Kidney (tissue), 14 donors: ENCODE results near the gene MEPE. TPM values are rescaled to one million over a fixed set of nuclear protein-coding genes. Genes with fewer than 3 reads are reported as not detected.

Experiments
- DNase-seq, 5 donors: peaks; one replicate each; pipeline ENCODE4 v3.0.0-alpha.2; 2013 to 2020
- FAIRE-seq: peaks from 2 replicates; lab custom pipeline; 2012; peaks lifted over from hg19 to GRCh38; lab: Jason Lieb, UNC
- H3K27ac ChIP-seq, 2 donors: one replicate each; pipeline ENCODE4 v1.7.0; 2013; ENCODE audit warnings: low read depth in 2 of 2, low read length in 2 of 2, inconsistent platforms in 1 of 2
- H3K27me3 ChIP-seq: one replicate; pipeline ENCODE4 v1.7.1; 2013; ENCODE audit warnings: low read length, inconsistent platforms; ENCODE audit not compliant: control insufficient read depth, insufficient read depth
- H3K36me3 ChIP-seq, 3 donors: one replicate each; pipeline versions ENCODE4 v1.7.0 to v1.7.1; 2013; ENCODE audit warnings: low read length in 3 of 3, control low read depth in 1 of 3, inconsistent platforms in 1 of 3; ENCODE audit not compliant: insufficient read depth in 3 of 3, control insufficient read depth in 2 of 3
- H3K4me1 ChIP-seq, 3 donors: one replicate each; pipeline versions ENCODE4 v1.7.0 to v1.7.1; 2013; ENCODE audit warnings: low read length in 3 of 3, inconsistent platforms in 1 of 3, low read depth in 1 of 3; ENCODE audit not compliant: control insufficient read depth in 2 of 3, insufficient read depth in 2 of 3
- H3K4me3 ChIP-seq, 3 donors: one replicate each; pipeline versions ENCODE4 v1.7.0 to v1.8.1; 2013; ENCODE audit warnings: low read length in 3 of 3, control low read depth in 1 of 3, inconsistent platforms in 1 of 3
- H3K9ac ChIP-seq, 3 donors: one replicate each; pipeline versions ENCODE4 v1.7.0 to v1.7.1; 2013; ENCODE audit warnings: low read length in 3 of 3, control low read depth in 1 of 3, inconsistent platforms in 1 of 3
- H3K9me3 ChIP-seq, 3 donors: one replicate each; pipeline versions ENCODE4 v1.7.0 to v1.7.1; 2013; ENCODE audit warnings: low read length in 3 of 3, control low read depth in 1 of 3, inconsistent platforms in 1 of 3; ENCODE audit not compliant: control insufficient read depth in 2 of 3, insufficient read depth in 1 of 3
- intact Hi-C: fragments of 100-400 bp; cut with DNase I; formaldehyde crosslinking; loops from one replicate; pipeline ENCODE4 v1.11.1; 2022
- polyA plus RNA-seq: library from polyadenylated mRNA; stranded (reverse); fragments of 350-450 nt; fragmentation: Illumina TruSeq; extraction: RNeasy Lipid Tissue Mini Kit (QIAGEN cat#74804); gene quantifications from one replicate; pipeline ENCODE4 v1.2.3, GENCODE V29; 2014; ENCODE audit warnings: low read depth, low replicate concordance; ENCODE audit not compliant: insufficient read depth
- total RNA-seq: library from RNA; stranded (reverse); fragmentation: NEBNext Ultra II Directional; extraction: Animal tissue kit (Norgen Biotek cat#: 25700); gene quantifications from one replicate; pipeline ENCODE4 v1.2.1, GENCODE V29; 2021
- TF ChIP-seq, protein P1 (sequence below): IDR thresholded peaks from 3 replicates; pipeline ENCODE4 v1.5.1; 2012; ENCODE audit warnings: mild to moderate bottlenecking, moderate library complexity, borderline replicate concordance; ENCODE audit not compliant: insufficient read depth; ENCODE audit errors: extremely low read depth
- donor health status: control.
- donor health status: control.
- donor health status: control.
- donor health status: control.
- donor health status: control.
- donor health status: DM: yes; HTN: yes; CAD: no.
- donor health status: Normal renal cell carcinoma (clear cell type).

The MEPE gene
- total and polyA plus RNA-seq, 2 donors from 2014 or later = not detected

DNA sequence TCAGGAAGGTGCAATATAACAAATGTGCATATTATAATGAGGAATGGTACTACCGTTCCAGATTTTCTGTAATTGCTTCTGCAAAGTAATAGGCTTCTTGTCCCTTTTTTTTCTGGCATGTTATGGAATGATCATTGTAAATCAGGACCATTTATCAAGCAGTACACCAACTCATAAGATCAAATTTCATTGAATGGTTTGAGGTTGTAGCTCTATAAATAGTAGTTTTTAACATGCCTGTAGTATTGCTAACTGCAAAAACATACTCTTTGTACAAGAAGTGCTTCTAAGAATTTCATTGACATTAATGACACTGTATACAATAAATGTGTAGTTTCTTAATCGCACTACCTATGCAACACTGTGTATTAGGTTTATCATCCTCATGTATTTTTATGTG, 20.8 kb upstream of the MEPE start:
- Histone ChIP-seq H3K9me3 (no peaks in the 10 kb centered on the region), H3K27ac (no peak overlapping the region), H3K27me3 (no peaks in the 10 kb centered on the region), H3K4me1 (no peaks in the 10 kb centered on the region), H3K9ac (no peak overlapping the region), H3K4me3 (no peak overlapping the region), H3K36me3 (no peaks in the 10 kb centered on the region)
- TF ChIP-seq, protein P1, sequence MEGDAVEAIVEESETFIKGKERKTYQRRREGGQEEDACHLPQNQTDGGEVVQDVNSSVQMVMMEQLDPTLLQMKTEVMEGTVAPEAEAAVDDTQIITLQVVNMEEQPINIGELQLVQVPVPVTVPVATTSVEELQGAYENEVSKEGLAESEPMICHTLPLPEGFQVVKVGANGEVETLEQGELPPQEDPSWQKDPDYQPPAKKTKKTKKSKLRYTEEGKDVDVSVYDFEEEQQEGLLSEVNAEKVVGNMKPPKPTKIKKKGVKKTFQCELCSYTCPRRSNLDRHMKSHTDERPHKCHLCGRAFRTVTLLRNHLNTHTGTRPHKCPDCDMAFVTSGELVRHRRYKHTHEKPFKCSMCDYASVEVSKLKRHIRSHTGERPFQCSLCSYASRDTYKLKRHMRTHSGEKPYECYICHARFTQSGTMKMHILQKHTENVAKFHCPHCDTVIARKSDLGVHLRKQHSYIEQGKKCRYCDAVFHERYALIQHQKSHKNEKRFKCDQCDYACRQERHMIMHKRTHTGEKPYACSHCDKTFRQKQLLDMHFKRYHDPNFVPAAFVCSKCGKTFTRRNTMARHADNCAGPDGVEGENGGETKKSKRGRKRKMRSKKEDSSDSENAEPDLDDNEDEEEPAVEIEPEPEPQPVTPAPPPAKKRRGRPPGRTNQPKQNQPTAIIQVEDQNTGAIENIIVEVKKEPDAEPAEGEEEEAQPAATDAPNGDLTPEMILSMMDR = no peak
- intact Hi-C loops = no loop called here
- FAIRE-seq (no peak), DNase-seq (no peak)

DNA sequence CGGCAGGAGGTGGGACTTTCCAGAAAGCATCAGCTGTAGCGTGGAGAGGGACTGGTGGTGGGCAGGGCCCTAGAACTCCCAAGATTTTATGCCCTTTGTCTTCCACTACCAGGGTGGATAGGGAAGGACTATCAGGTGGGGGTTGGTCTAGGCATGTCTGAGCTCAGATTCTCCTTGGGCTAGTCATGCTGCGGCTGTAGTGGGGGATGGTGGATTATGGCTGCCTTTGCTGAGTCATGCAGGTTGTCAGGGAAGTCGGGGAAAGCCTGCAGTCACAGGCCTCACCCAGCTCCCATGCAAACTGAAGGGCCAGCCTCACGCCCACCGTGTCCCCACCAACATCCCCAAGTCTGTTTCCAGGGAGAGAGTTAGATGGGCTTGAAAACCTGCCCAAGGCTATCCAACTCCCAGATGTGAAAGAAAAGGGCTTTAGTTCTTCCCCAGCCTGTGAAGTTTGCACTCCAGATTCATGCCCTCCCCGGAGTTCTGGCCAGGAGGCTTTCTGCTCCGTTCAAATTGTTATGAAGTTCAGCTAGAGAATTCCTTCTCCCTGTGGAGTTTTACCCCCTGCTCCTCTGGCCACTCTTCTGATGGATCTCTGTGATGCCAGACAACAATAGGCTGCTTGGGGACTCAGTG, 13.4 kb upstream of the MEPE start:
- TF ChIP-seq, protein P1 = no peak
- Histone ChIP-seq H3K27ac (no peak overlapping the region), H3K9ac (no peak overlapping the region), H3K4me3 (no peak overlapping the region), H3K36me3 (no peaks in the 10 kb centered on the region), H3K4me1 (no peaks in the 10 kb centered on the region), H3K27me3 (no peaks in the 10 kb centered on the region), H3K9me3 (no peaks in the 10 kb centered on the region)
- FAIRE-seq (no peak), DNase-seq (no peak)
- intact Hi-C loops = no loop called here

DNA sequence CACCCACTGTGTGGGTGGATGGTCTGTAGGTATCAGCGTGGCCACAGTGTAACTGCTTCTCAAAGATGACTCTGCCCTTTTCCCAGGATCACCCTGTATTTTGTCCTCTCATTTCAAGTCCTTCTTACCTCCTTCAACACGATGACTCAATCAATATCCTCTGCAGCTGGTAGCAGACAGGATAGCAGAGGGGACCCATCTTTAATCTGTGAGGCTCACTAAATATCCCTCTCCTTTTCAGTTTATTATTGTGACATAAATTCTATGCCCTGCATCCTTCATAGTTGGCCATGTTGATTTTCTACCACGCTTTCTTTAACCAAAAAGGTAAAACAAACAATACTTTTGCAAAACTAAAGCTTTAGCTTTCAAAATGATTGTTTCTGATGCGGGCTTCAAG, 9.6 kb upstream of the MEPE start:
- Histone ChIP-seq H3K27ac (no peak overlapping the region), H3K27me3 (no peaks in the 10 kb centered on the region), H3K4me1 (no peaks in the 10 kb centered on the region), H3K9me3 (no peaks in the 10 kb centered on the region), H3K36me3 (no peaks in the 10 kb centered on the region), H3K4me3 (no peak overlapping the region), H3K9ac (no peak overlapping the region)
- intact Hi-C loops = no loop called here
- FAIRE-seq = no peak
- DNase-seq = no peak
- TF ChIP-seq, protein P1 = no peak

DNA sequence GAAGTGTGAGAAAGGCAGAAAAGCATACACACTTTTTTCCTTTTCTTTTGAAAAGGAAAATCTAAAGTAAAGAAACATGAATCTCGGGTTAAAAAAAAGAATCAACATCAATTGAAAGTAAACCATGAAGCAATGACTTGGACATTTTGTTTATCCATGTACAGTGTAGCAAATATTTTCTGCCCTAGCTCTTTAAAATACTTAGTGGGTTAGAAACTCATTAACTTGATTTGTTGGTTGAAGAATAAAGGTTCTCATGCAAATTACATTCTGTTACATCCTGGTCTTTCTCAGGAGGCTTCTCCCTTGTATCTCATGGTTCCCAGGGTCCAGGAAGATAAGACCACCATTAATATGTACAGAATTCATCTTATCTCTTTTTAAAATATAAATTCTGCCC, 9.0 kb upstream of the MEPE start:
- H3K4me1 ChIP-seq = no peaks in the 10 kb centered on the region
- H3K4me3 ChIP-seq = no peak overlapping the region
- no peaks in the 10 kb centered on the region for H3K27me3 ChIP-seq
- FAIRE-seq (no peak), DNase-seq (no peak)
- no peak overlapping the region for H3K9ac ChIP-seq
- intact Hi-C loops = no loop called here
- H3K9me3 ChIP-seq = no peaks in the 10 kb centered on the region
- TF ChIP-seq, protein P1 = no peak
- H3K36me3 ChIP-seq = no peaks in the 10 kb centered on the region
- no peak overlapping the region for H3K27ac ChIP-seq
